B cell (primary cell): ENCODE measurements around the gene CEACAM3.

ENCODE experiments used
- EZH2 ChIP-seq: IDR thresholded peaks from 2 replicates; pipeline ENCODE4 v1.6.1; 2012; ENCODE audit warnings: borderline replicate concordance, low read depth, mild to moderate bottlenecking, moderate library complexity, low read length; ENCODE audit not compliant: insufficient read depth, poor library complexity, severe bottlenecking
- TF ChIP-seq, protein P1 (sequence below): fragments of 200-600 bp; IDR thresholded peaks from one replicate; pipeline ENCODE4 v1.8.0; 2022; ENCODE audit warnings: antibody characterized with exemption, mild to moderate bottlenecking

DNA sequence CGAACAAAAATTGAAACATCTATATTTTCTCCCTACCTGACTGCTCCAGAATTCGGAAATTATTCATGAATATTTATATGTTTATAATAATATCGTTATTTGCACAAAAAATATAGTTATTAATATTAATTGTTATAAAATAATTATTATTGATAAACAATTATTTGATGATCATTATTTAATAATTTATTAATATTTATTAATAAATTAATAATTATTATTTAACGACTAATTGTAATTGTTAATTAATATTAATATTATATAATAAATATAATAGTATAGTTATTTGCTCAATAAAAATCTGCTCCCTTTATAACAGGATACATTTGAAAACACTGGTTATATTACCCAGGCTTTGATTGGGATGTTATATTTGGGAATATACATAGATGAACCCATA is 26.8 kb upstream of the CEACAM3 start:
- TF ChIP-seq, protein P1, sequence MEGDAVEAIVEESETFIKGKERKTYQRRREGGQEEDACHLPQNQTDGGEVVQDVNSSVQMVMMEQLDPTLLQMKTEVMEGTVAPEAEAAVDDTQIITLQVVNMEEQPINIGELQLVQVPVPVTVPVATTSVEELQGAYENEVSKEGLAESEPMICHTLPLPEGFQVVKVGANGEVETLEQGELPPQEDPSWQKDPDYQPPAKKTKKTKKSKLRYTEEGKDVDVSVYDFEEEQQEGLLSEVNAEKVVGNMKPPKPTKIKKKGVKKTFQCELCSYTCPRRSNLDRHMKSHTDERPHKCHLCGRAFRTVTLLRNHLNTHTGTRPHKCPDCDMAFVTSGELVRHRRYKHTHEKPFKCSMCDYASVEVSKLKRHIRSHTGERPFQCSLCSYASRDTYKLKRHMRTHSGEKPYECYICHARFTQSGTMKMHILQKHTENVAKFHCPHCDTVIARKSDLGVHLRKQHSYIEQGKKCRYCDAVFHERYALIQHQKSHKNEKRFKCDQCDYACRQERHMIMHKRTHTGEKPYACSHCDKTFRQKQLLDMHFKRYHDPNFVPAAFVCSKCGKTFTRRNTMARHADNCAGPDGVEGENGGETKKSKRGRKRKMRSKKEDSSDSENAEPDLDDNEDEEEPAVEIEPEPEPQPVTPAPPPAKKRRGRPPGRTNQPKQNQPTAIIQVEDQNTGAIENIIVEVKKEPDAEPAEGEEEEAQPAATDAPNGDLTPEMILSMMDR, result no peak
- TF ChIP-seq EZH2, result no peak
